Body of pancreas (tissue), 4 donors: ENCODE data around the gene PIGZ.

Experiments used
- POLR2A ChIP-seq, 3 donors: fragments of 450-650 bp; IDR thresholded peaks; one replicate each; pipeline ENCODE4 v1.6.1; 2016; ENCODE audit warnings: antibody characterized with exemption in 3 of 3, mild to moderate bottlenecking in 2 of 3
- TF ChIP-seq, protein P1 (sequence below), 7 experiments: fragments of 450-650 bp in 4 of 7; fragments of 200-600 bp in 3 of 7; sonication (generic) in 3 of 7; IDR thresholded peaks; one replicate each; pipeline ENCODE4 v1.5.1; 2016 to 2019; ENCODE audit warnings: antibody characterized with exemption in 7 of 7

DNA sequence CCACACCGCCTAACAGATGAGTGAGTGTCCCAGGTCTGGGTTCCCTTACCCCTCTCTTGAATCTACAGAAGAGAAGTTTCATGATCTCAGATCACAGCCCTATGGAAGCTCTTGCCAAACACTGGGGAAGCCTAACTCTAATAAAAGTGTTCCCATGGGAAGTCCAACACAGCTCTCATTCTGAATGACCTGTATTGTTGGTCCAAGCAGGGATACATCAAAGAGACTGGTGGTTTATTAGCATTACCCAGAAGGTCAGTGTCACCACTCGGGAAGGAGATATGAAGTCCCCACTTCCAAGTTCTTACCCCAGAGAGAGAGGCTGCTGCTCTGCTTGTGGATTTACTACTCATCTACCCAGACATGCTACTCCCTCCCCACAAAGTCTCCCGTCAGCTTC, 17.3 kb downstream of the PIGZ start:
- TF ChIP-seq, protein P1, sequence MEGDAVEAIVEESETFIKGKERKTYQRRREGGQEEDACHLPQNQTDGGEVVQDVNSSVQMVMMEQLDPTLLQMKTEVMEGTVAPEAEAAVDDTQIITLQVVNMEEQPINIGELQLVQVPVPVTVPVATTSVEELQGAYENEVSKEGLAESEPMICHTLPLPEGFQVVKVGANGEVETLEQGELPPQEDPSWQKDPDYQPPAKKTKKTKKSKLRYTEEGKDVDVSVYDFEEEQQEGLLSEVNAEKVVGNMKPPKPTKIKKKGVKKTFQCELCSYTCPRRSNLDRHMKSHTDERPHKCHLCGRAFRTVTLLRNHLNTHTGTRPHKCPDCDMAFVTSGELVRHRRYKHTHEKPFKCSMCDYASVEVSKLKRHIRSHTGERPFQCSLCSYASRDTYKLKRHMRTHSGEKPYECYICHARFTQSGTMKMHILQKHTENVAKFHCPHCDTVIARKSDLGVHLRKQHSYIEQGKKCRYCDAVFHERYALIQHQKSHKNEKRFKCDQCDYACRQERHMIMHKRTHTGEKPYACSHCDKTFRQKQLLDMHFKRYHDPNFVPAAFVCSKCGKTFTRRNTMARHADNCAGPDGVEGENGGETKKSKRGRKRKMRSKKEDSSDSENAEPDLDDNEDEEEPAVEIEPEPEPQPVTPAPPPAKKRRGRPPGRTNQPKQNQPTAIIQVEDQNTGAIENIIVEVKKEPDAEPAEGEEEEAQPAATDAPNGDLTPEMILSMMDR (IDR thresholded peaks at IDR 0.05): no peak
- no peak for TF ChIP-seq POLR2A (IDR thresholded peaks at IDR 0.05)
